ENCODE results near the gene EEIG2.

Gene EEIG2

DNA sequence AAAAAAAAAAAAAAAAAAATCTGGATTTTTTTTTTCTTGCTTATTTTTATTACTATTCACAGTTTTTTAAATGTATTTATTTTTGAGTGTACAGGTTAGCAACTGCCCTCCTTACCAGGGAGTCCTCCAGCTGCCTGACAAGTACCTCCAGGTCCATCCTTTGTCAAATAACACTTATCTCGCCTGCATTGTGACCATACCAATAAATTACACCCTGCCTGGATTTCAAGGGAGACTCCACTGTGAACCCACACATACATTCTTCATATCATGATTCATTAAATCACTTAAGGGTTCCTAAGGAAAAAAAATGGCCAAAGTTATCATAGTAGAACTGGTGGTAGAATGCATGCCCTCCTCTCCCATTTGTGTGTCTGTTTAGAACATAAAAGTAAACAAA, 38.4 kb downstream of the EEIG2 start:
- DNase-seq (ENCODE audit: low spot score) = no peak

DNA sequence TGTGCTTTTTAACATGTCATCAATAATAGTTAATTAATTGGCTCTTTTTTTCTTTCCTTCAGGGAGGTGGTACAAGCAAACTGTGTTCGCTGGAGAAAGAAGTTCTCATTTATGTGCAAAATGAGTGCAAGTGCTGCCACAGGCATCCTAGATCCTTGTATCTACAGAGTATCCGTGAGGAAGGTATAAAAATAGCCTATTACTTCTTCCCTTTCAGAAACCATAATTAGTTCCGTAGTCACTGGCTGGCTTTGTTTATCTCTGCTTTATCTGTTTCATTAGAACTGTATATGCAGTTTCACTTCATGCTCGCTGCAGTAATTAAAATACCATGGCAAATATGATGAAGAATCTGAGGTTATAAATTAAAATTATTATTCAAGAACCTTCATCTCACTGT, 40.6 kb downstream of the EEIG2 start:
- in situ Hi-C loops (cut with MboI; ENCODE audit: low sequenced_read_pairs, unreplicated experiment) = no loop called here
- TF ChIP-seq, protein P1, sequence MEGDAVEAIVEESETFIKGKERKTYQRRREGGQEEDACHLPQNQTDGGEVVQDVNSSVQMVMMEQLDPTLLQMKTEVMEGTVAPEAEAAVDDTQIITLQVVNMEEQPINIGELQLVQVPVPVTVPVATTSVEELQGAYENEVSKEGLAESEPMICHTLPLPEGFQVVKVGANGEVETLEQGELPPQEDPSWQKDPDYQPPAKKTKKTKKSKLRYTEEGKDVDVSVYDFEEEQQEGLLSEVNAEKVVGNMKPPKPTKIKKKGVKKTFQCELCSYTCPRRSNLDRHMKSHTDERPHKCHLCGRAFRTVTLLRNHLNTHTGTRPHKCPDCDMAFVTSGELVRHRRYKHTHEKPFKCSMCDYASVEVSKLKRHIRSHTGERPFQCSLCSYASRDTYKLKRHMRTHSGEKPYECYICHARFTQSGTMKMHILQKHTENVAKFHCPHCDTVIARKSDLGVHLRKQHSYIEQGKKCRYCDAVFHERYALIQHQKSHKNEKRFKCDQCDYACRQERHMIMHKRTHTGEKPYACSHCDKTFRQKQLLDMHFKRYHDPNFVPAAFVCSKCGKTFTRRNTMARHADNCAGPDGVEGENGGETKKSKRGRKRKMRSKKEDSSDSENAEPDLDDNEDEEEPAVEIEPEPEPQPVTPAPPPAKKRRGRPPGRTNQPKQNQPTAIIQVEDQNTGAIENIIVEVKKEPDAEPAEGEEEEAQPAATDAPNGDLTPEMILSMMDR (IDR thresholded peaks at IDR 0.05; ENCODE audit: borderline replicate concordance, control extremely low read depth, extremely low read depth, insufficient read depth, missing control alignments) = no peak
- no peak for DNase-seq (ENCODE audit: low spot score)

More for the DNA sequence above, 38.4 kb downstream of the EEIG2 start:
- in situ Hi-C loops (cut with MboI; ENCODE audit: low sequenced_read_pairs, unreplicated experiment) = no loop called here
- TF ChIP-seq, protein P1 (IDR thresholded peaks at IDR 0.05; ENCODE audit: borderline replicate concordance, control extremely low read depth, extremely low read depth, insufficient read depth, missing control alignments) = no peak

GRCh38 chr1:108601708-108602410, 42.0 kb downstream of the EEIG2 start:
- DNase-seq (ENCODE audit: low spot score) = no peak
- in situ Hi-C loops (cut with MboI; ENCODE audit: low sequenced_read_pairs, unreplicated experiment) = no loop called here
- TF ChIP-seq, protein P1 (IDR thresholded peaks at IDR 0.05; ENCODE audit: borderline replicate concordance, control extremely low read depth, extremely low read depth, insufficient read depth, missing control alignments) = no peak

GRCh38 chr1:108605633-108606032, 45.7 kb downstream of the EEIG2 start:
- in situ Hi-C loops (cut with MboI; ENCODE audit: low sequenced_read_pairs, unreplicated experiment) = no loop called here
- no peak for DNase-seq (ENCODE audit: low spot score)
- TF ChIP-seq, protein P1 (IDR thresholded peaks at IDR 0.05; ENCODE audit: borderline replicate concordance, control extremely low read depth, extremely low read depth, insufficient read depth, missing control alignments) = no peak

- DNase-seq (ENCODE audit: low spot score) = no peak
- TF ChIP-seq, protein P1 (IDR thresholded peaks at IDR 0.05; ENCODE audit: borderline replicate concordance, control extremely low read depth, extremely low read depth, insufficient read depth, missing control alignments) = no peak
- in situ Hi-C loops (cut with MboI; ENCODE audit: low sequenced_read_pairs, unreplicated experiment) = no loop called here
Measured at GRCh38 chr1:108606478-108606877, 46.6 kb downstream of the EEIG2 start.

GRCh38 chr1:108609483-108610049, 49.7 kb downstream of the EEIG2 start:
- TF ChIP-seq, protein P1 (IDR thresholded peaks at IDR 0.05; ENCODE audit: borderline replicate concordance, control extremely low read depth, extremely low read depth, insufficient read depth, missing control alignments) = no peak
- no peak for DNase-seq (ENCODE audit: low spot score)
- in situ Hi-C loops (cut with MboI; ENCODE audit: low sequenced_read_pairs, unreplicated experiment) = no loop called here

Measured in GM13976 (cell line).